K562 (cell line): ENCODE results near the gene RNF181. TPM values are rescaled to one million over a fixed set of nuclear protein-coding genes. Genes with fewer than 3 reads are reported as not detected.

Experiments used
- JUN ChIP-seq, 2 experiments: sonication (generic) in 1 of 2; formaldehyde crosslinking in 1 of 2; IDR thresholded peaks; 2 replicates each; pipeline versions ENCODE4 v1.6.1 to v1.8.0; 2012 to 2022; ENCODE audit warnings: borderline replicate concordance in 2 of 2, mild to moderate bottlenecking in 2 of 2, improper control_type of control experiment in 1 of 2, low read depth in 1 of 2, low read length in 1 of 2, missing genetic modification reagents in 1 of 2
- MXI1 ChIP-seq: IDR thresholded peaks from 2 replicates; pipeline ENCODE4 v1.6.1; 2011; ENCODE audit warnings: low read depth, mild to moderate bottlenecking, improper control_type of control experiment, low read length
- NR1H2 ChIP-seq: sonication (generic); formaldehyde crosslinking; IDR thresholded peaks from 2 replicates; pipeline ENCODE4 v1.4.0; 2020; ENCODE audit warnings: mild to moderate bottlenecking, missing genetic modification reagents
- POLR2AphosphoS2 ChIP-seq: IDR thresholded peaks from 2 replicates; pipeline ENCODE4 v1.6.1; 2012; ENCODE audit warnings: low read length, improper control_type of control experiment
- RAD21 ChIP-seq, 2 experiments: fragments of 250-450 bp in 1 of 2; fragments of 450-650 bp in 1 of 2; sonication (Bioruptor Pico) in 1 of 2; formaldehyde crosslinking in 1 of 2; IDR thresholded peaks in 1 of 2; conservative IDR thresholded peaks in 1 of 2; 2 replicates each; pipeline versions ENCODE4 v1.4.0 to v1.8.0; 2020 to 2022; ENCODE audit warnings: mild to moderate bottlenecking in 2 of 2, moderate library complexity in 1 of 2
- RBFOX2 ChIP-seq: fragments of 200-400 bp; formaldehyde crosslinking; IDR thresholded peaks from 2 replicates; pipeline ENCODE4 v1.6.1; 2017; ENCODE audit warnings: low read depth, mild to moderate bottlenecking, low read length, moderate library complexity
- ZNF263 ChIP-seq: sonication (generic); formaldehyde crosslinking; IDR thresholded peaks from 2 replicates; pipeline ENCODE4 v1.8.0; 2022; ENCODE audit warnings: mild to moderate bottlenecking, missing genetic modification reagents, borderline replicate concordance
- ZNF408 ChIP-seq: fragments of 250-450 bp; sonication (Bioruptor Pico); IDR thresholded peaks from 2 replicates; pipeline ENCODE4 v1.4.0; 2020; ENCODE audit warnings: low read depth, mild to moderate bottlenecking, moderate library complexity
- ZSCAN29 ChIP-seq: fragments of 450-650 bp; IDR thresholded peaks from 2 replicates; pipeline ENCODE4 v1.6.1; 2017
- polyA plus RNA-seq, 8 experiments: library from polyadenylated mRNA; depleted of rRNA in 4 of 8; stranded (reverse) in 5 of 8; unstranded in 3 of 8; fragments of >200 nt; fragmentation: Nextera tagmentation in 2 of 8; fragmentation: Illumina TruSeq in 1 of 8; extraction: Ambion mirVana in 2 of 8; extraction: Trizol in 1 of 8; gene quantifications; 2 replicates each; pipeline versions ENCODE4 v1.2.1 to v1.2.3, GENCODE V29; 2011 to 2014; ENCODE audit warnings: inconsistent platforms in 1 of 8, missing spikeins in 1 of 8
- total RNA-seq, 7 experiments: library from RNA; depleted of rRNA in 6 of 7; stranded (reverse); fragments of >200 nt in 6 of 7; fragmentation: Illumina TruSeq in 2 of 7; extraction: Trizol in 2 of 7; gene quantifications; 2 replicates each; pipeline versions ENCODE4 v1.2.1 to v1.2.3, GENCODE V29; 2011 to 2021; ENCODE audit warnings: low replicate concordance in 1 of 7
- TF ChIP-seq, protein P1 (sequence below), 2 experiments: IDR thresholded peaks in 1 of 2; conservative IDR thresholded peaks in 1 of 2; 2 replicates each; pipeline ENCODE4 v1.6.1; 2016; ENCODE audit warnings: low read depth in 2 of 2, mild to moderate bottlenecking in 1 of 2, missing compliant biosample characterization in 1 of 2, missing genetic modification characterization in 1 of 2, moderate library complexity in 1 of 2
- TF ChIP-seq, protein P2 (sequence below): fragments of 250-450 bp; sonication (Bioruptor Pico); IDR thresholded peaks from 2 replicates; pipeline ENCODE4 v1.5.0; 2021
- TF ChIP-seq, protein P3 (sequence below): sonication (generic); formaldehyde crosslinking; IDR thresholded peaks from 2 replicates; pipeline ENCODE4 v1.8.0; 2023; ENCODE audit warnings: missing genetic modification reagents, mild to moderate bottlenecking, borderline replicate concordance
- TF ChIP-seq, protein P4 (sequence below): fragments of 250-450 bp; sonication (Bioruptor Pico); IDR thresholded peaks from 2 replicates; pipeline ENCODE4 v1.8.0; 2022; ENCODE audit warnings: moderate library complexity, mild to moderate bottlenecking, inconsistent platforms

RNF181 gene
- total and polyA plus RNA-seq, 9 of the 15 experiments (the other 6 are each of a cell fraction or from before 2014, with no cell fraction given) = 139 to 492 (median 253) TPM

DNA sequence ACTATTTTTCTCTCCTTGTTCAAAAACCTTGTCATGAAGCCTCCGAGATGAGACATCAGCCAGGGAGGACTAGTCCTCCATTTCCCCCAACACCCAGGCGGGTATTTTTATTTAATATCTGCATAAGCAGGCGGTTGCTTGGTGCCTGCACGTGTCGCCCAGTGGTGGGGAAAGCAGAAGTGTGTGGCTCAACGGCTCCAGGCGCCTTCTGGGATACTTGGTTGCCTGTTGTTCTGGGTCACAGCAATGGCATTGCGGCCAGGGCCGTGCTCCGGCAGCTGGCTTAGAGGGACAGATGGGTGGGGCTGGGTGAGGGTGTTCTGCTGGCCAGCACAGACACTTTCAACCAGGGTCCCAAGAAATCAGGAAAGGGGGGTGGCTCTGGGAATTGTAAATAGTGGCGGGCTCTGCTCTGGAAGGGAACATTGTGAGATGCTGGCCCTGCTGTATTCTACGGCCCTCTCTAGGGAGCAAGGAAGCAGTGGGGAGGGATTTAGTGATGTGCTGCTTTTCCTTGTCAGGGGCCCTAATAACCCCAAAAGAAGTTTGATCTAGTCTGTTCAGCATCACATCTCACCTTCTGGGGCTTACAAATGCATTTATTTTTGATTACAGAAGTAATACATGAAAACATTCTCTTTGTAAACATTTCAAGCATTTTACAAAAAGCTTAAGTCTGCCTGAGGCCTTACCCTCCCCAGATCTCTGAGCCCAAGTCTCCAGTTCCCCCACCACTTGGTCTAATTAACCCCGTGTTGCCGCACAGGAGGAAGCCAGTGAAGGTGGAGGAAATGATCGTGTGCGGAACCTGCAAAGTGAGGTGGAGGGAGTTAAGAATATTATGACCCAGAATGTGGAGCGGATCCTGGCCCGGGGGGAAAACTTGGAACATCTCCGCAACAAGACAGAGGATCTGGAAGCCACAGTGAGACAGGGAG lies 17.0 kb upstream of the RNF181 start (continued):
- TF ChIP-seq, protein P1, sequence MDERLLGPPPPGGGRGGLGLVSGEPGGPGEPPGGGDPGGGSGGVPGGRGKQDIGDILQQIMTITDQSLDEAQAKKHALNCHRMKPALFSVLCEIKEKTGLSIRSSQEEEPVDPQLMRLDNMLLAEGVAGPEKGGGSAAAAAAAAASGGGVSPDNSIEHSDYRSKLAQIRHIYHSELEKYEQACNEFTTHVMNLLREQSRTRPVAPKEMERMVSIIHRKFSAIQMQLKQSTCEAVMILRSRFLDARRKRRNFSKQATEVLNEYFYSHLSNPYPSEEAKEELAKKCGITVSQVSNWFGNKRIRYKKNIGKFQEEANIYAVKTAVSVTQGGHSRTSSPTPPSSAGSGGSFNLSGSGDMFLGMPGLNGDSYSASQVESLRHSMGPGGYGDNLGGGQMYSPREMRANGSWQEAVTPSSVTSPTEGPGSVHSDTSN (CRISPR knock-in tag; IDR thresholded peaks at IDR 0.05; ENCODE audit: low read depth) = no peak
- TF ChIP-seq, protein P1 (tag; conservative IDR thresholded peaks at IDR 0.05; ENCODE audit: low read depth) = peak; percentile 25; the same call in 1 of the 2 replicates
- TF ChIP-seq MXI1 = 0 out of 2 replicates have a peak, but pooled peaks have one; percentile 19
- 0 out of 4 replicates have a peak, but pooled peaks of 1 of the 2 experiments have one; percentile 1 for TF ChIP-seq RAD21 (CRISPR knock-in tag; conservative IDR thresholded peaks at IDR 0.05 in 1 of 2, IDR thresholded peaks at IDR 0.05 in 1 of 2)
- peak; percentile 47 for TF ChIP-seq RBFOX2
- TF ChIP-seq POLR2AphosphoS2 = no peak
- TF ChIP-seq, protein P2, sequence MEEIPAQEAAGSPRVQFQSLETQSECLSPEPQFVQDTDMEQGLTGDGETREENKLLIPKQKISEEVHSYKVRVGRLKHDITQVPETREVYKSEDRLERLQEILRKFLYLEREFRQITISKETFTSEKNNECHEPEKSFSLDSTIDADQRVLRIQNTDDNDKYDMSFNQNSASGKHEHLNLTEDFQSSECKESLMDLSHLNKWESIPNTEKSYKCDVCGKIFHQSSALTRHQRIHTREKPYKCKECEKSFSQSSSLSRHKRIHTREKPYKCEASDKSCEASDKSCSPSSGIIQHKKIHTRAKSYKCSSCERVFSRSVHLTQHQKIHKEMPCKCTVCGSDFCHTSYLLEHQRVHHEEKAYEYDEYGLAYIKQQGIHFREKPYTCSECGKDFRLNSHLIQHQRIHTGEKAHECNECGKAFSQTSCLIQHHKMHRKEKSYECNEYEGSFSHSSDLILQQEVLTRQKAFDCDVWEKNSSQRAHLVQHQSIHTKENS (CRISPR knock-in tag) = no peak
- TF ChIP-seq, protein P3, sequence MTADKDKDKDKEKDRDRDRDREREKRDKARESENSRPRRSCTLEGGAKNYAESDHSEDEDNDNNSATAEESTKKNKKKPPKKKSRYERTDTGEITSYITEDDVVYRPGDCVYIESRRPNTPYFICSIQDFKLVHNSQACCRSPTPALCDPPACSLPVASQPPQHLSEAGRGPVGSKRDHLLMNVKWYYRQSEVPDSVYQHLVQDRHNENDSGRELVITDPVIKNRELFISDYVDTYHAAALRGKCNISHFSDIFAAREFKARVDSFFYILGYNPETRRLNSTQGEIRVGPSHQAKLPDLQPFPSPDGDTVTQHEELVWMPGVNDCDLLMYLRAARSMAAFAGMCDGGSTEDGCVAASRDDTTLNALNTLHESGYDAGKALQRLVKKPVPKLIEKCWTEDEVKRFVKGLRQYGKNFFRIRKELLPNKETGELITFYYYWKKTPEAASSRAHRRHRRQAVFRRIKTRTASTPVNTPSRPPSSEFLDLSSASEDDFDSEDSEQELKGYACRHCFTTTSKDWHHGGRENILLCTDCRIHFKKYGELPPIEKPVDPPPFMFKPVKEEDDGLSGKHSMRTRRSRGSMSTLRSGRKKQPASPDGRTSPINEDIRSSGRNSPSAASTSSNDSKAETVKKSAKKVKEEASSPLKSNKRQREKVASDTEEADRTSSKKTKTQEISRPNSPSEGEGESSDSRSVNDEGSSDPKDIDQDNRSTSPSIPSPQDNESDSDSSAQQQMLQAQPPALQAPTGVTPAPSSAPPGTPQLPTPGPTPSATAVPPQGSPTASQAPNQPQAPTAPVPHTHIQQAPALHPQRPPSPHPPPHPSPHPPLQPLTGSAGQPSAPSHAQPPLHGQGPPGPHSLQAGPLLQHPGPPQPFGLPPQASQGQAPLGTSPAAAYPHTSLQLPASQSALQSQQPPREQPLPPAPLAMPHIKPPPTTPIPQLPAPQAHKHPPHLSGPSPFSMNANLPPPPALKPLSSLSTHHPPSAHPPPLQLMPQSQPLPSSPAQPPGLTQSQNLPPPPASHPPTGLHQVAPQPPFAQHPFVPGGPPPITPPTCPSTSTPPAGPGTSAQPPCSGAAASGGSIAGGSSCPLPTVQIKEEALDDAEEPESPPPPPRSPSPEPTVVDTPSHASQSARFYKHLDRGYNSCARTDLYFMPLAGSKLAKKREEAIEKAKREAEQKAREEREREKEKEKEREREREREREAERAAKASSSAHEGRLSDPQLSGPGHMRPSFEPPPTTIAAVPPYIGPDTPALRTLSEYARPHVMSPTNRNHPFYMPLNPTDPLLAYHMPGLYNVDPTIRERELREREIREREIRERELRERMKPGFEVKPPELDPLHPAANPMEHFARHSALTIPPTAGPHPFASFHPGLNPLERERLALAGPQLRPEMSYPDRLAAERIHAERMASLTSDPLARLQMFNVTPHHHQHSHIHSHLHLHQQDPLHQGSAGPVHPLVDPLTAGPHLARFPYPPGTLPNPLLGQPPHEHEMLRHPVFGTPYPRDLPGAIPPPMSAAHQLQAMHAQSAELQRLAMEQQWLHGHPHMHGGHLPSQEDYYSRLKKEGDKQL (CRISPR knock-in tag) = no peak
- TF ChIP-seq, protein P4, sequence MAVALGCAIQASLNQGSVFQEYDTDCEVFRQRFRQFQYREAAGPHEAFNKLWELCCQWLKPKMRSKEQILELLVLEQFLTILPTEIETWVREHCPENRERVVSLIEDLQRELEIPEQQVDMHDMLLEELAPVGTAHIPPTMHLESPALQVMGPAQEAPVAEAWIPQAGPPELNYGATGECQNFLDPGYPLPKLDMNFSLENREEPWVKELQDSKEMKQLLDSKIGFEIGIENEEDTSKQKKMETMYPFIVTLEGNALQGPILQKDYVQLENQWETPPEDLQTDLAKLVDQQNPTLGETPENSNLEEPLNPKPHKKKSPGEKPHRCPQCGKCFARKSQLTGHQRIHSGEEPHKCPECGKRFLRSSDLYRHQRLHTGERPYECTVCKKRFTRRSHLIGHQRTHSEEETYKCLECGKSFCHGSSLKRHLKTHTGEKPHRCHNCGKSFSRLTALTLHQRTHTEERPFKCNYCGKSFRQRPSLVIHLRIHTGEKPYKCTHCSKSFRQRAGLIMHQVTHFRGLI (CRISPR knock-in tag) = peak; percentile 60; the same call in 1 of the 2 replicates
- no peak for TF ChIP-seq ZSCAN29
- TF ChIP-seq JUN (IDR thresholded peaks at IDR 0.05; ENCODE audit: borderline replicate concordance, low read depth, low read length) = no peak; the same call in 1 of the 2 replicates
- TF ChIP-seq JUN (CRISPR knock-in tag; IDR thresholded peaks at IDR 0.05; ENCODE audit: borderline replicate concordance) = no peak
- TF ChIP-seq NR1H2 (CRISPR knock-in tag) = 0 out of 2 replicates have a peak, but pooled peaks have one; percentile 57
- no peak for TF ChIP-seq ZNF408 (CRISPR knock-in tag)
- TF ChIP-seq ZNF263 (CRISPR knock-in tag) = no peak
